Measurements from ENCODE around the gene HINT1.
A peak's percentile ranks its signal among the peaks of the same experiment; 100 is the strongest.
"Not testable (repeated sequence)": the region's sequence is repeated elsewhere in the genome, so short reads cannot be mapped to it uniquely, and the experiment has no call there.

The HINT1 gene

DNA sequence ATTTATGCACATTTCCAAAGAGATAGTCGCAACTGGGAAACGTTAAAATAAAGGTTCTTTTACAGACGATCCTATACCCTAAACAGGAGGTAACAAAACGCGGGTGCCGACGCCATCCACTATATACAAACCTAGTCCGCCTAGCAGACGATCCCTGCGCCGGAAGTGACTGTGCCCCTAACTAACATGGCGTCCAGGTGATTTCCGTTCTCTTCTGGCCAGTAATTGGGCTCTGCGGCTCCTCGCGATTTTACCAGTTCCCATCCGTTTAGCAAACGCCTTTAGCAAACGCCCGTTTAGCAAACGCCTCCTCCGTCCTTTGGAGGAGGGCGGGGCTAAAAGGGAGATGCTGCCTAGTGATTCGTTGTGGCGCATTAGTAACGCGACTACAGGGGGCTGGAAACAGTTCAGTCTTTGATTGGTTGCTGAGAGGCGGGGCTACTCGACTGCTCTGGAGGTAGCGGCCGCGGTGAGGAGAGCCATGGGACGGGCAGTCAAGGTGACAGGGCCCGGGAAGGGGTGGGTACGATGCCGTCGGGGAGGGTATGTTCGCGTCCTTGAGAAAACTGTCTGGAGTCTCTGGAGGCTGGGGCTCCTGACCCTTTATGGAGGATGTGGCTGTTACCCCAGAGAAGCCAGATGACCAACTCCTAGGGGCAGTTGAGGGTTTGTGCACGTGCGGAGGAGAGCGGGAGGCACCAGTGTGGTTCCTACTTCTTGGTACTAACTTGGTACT is 5.7 kb upstream of the HINT1 start, which contains the start of gene LYRM7:
Gene LYRM7 (plus strand): TSS at position 405 of the 736 bp plus-strand sequence. CDS start 77 bp downstream, at position 482.
- DNase-seq = peak; percentile 99

DNA sequence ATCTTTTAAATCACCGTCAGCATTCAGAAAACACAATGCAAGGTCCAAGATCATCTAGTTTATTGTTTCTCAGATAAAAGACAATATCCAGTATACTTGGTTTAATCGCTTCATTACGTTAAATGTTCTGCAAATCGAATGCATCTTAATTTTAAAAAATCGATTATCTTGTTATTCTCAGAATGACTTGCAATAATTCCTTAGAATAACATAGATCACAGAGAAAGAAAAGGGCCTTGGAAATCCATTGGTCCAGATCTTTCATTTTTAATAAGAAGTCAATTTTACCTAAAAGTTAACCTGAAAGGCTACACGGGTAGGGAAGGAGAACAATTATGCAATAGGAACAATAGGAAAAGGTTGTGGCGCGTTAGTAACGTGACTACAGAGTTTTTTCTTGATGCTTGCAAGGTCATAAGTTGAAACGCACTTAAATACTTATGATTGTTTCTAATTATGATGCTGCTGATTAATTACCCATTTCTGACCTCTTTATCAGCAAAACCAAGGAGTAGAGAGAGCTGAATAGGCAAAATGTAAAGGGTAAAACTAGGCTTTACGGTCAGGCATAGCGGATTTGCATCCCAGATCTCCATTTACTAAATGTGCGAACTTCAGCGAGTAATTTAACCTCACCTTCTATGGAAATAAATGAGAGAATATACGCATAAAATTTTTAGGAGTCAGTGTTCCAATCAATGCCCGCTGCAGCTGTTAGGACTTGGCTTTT is 4.9 kb upstream of the HINT1 start:
- DNase-seq = no peak

DNA sequence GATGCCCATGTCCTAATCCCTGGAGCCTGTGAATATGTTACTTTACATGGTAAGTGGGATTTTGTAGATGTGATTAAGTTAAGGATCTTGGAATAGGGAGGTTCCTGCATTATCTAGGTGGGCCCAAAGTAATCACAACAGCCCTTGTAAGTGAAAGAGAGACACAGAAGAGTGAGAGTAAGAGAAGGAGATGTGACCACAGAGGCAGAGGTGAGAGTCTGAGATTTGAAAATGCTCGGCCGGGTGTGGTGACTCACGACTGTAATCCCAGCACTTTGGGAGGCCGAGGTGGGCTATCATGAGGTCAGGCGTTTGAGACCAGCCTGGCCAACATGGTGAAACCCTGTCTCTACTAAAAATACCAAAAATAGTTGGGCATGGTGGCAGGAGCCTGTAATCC is 2.6 kb upstream of the HINT1 start:
- no peak for DNase-seq

DNA sequence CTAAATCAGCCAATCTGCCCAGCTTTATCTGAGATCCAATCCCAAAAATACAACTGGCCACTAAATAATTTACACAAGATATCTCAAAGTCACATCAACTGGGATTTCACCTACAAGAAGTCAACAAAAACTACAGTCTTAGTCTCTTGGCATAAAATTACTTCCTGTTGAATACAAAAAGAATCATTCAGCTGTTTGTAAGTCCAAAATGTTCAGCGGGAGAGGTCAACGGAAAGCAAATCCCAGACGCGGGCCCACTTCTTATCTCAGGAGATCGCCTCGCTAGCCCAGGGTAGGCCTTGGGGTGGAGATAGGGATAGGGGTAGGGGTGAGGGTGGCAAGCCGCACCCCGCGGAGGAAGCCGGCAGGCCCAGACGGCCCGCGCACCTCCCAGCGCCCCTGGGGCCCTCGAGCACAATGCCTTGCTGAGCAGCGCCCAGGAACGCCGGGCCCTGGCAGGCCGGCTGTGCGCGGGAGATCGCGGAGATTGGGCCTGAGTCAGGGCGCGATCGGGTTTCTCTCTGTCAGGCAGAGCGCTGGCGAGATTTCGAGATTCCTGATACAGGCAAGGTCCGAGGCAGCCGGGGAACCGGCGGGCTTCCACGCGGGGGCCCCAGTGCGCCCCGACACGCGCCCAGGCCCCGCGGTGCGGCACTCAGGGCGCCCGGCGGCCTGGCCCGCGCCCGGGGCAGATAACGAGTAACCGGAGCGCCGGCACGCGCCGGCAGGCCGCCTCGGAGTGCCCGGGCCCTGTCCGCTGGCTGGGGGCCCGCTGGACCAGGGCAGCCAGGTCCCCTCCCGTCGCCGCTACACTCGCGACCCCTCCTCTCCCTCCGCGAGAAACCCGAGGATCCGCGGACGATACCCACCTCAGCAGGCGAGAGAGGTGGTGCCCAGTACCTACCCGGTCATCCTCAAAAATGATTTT is 601 bp downstream of the HINT1 start:
- DNase-seq = peak; percentile 46 to 66

DNA sequence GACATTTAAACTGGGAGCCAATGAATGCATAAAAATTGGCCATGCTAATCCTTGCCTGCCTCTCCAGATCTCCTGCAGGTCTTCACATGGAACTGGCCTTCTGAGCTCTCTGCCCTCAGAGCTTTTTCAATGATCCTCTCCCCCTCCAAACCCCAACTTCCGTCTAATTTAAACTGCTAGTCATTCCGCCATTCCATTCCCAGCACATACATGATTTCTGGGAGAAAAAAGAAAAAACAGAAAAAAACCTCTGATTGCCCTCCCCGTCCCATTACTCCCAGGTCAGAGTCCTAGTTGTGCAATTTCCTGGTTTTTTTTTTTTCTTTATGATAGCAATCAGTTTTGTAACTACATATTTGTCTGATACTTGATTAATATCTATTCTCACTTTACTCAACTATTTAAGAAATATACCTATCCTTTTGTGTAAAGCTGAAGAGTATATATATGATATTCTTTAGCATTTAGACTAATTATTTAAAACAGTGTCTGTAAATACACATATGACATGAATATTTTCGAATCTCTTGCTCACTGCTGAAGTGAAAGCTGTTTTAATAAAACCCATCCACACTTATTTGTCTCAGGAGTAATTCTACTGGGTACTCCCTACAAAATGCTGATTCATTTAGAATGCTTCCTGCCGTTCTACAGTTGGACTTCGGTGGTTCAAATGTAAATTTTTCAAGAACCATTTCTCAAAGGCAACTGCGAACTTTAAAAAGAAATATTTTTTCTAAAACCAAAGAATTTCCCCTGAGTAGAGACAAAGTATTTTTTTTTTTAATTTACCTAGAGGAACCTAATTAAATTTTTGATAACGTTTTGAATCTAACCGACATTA is 1.6 kb downstream of the HINT1 start:
- DNase-seq = peak in 1 of 2 experiments; percentile 7

DNA sequence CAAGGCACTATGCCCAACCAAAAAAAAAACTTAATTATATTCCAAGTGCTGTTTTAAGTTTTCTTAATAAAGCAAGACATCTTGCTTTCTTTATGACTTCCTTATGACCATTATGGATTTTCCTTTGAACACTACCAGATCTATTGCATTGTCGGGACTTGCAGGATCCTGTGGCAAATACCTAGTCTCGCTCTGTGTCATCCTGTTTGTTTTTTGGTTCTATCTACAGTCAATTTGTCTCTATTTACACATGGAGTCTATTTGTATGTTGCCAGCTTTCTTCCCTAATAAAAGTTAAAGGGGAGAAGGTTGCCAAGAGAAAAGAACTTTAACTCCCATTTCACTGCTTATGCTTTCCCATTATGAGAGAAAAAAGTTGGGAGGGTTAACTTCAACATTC is 4.9 kb downstream of the HINT1 start:
- DNase-seq = no peak

DNA sequence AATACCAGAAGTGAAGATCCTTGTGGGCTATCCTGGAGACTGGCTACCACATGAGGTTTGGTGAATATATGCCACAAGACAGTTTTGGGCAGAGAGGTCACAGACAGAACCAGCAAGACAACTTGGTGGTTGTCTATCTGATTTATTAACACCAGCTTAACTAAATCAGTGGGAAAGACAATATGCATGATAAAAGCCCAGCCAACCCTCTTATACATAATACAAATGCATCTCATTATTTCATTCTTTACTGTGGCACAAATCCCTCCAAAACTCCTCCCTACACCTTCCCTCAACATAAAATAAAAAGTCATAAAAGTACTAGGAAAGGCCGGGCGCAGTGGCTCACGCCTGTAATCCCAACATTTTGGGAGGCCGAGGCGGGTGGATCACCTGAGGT is 8.1 kb downstream of the HINT1 start:
- no peak for DNase-seq

DNA sequence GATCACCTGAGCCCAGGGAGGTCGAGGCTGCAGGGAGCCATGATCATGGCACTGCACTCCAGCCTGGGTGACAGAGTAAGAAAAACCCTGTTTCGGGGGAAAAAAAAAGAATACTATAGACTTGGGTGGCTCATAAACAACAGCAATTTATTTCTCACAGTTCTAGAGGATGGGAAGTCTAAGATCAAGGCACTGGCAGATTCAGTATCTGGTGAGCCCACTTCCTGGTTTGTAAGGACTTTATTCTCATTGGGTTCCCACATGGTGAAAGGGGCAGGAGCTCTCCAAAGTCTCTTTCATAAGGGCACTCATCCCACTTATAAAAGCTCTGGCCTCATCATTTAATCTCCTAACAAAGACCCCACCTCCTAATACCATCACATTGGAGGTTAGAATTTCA is 8.7 kb downstream of the HINT1 start:
- no peak for DNase-seq

DNA sequence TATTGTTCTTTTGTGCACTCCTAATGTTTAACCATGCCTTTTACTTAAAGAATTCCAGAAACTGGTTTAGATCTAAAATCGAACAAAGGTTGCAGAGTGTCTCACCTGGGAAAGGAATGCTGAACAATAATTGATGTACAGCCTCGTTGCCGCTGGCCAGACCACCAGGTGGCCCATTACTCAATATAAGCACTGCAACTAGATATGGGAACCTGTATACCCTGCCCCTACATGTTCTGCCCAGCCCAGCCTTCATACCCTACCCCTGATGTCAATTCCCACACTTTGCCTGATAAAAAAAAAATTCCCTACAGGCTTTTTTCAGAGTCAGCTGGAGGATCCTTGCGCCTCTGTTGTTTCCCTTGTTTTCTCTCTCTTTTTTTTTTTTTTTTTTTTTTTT is 13.8 kb downstream of the HINT1 start:
- DNase-seq = no peak

DNA sequence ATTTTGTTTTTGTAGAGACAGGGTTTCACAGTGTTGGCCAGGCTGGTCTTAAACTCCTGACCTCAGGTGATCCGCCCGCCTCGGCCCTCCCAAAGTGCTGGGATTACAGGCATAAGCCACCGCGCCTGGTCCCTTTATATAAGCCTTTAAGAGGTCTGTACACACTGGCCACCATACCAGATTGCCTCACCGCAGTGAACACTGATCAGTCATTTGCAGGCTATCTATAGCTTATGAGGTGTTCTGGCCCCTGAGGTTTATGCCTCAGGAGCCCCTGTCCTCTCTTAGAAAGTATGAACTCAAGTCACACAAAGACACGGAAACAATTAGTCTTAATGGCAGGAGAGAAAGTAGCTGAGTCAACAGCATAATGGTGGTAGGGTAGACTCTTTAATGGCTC is 14.6 kb downstream of the HINT1 start:
- no peak for DNase-seq

DNA sequence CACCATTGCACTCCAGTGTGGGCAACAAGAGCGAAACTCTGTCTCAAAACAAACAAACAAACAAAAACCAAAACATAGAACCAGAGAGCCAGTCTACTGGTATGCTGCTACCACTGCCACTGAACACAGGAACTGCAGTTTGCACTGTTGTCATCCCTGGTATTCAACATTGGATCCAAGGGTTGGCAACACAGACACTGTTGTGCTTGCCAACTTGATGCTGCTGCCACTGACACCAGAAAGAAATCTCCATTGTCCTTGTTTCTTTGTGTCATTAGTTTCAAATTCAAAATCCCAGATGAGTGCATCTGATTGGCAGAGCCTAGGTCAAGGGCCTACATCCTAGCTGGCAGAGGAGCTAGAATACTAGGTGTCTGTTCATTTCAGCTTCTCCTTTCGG is 16.2 kb downstream of the HINT1 start:
- DNase-seq = no peak

DNA sequence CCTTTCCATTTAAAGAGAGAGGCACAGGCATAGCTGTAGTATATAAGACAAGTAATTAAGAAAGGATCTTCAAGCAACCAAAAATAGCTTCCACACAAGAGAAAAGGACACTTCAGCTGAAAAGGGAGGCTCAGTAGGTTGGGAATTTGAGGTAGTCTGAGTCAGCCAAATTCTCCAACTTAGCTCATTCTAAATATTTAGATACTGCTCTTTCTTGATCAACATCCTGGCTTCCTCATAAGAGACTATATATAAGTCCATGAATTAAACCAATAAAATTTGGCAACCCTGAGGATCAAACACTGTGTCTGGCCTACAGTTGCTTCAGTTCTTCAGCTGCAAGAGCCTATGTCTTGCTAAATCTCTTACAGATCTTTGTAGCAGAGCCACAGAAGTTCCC is 17.8 kb downstream of the HINT1 start:
- no peak for DNase-seq

DNA sequence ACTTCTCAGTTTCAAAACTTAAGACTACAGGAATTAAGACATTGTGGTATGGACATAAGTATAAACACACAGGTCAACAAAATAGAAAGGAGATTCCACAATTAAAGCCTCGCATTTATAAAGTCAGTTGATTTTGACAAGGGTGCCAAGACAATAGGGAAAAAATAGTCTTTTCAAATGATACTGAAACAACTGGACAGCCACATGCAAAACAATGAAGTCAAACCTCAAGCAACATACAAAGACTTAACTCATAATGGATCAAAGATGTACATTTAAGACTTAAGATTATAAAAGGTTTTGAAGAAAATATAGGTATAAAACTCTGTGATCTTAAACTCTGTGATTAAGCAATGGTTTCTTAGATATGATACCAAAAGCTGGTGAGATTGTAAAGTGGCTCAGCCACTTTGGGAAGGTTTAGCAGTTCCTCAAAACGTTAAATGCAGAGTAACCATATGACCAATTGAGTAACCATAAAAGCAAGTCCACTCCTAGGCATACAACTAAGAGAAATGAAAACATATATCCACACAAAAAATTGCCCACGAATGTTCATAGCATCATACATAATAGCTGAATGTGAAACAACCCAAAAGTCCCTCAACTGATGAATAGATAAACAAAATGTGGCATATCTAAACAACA is 22.0 kb downstream of the HINT1 start:
- DNase-seq = no peak

DNA sequence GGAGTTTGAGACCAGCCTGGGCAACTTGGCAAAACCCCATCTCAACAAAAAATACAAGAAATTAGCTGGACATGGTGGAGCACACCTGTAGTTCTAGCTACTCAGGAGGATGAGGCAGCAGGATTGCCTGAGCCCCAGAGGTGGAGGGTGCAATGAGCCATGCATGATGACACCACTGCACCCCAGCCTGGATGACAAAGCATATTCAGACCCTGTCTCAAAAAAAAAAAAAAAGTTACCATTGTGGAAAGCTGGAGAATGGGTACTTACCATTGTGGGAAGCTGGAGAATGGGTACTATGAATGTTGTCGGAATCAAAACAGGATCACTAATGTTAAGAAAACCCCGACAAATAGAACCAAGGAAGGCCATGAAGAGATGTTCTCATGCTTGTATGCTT is 25.7 kb downstream of the HINT1 start:
- no peak for DNase-seq

DNA sequence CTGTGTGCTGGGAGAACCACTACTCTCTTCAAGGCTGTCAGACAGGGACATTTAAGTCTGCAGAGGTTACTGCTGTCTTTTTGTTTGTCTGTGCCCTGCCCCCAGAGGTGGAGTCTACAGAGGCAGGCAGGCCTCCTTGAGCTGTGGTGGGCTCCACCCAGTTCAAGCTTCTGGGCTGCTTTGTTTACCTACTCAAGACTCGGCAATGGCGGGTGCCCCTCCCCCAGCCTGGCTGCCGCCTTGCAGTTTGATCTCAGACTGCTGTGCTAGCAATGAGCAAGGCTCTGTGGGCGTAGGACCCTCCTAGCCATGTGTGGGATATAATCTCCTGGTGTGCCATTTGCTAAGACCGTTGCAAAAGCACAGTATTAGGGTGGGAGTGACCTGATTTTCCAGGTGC is 26.6 kb downstream of the HINT1 start:
- not testable (repeated sequence) for DNase-seq

DNA sequence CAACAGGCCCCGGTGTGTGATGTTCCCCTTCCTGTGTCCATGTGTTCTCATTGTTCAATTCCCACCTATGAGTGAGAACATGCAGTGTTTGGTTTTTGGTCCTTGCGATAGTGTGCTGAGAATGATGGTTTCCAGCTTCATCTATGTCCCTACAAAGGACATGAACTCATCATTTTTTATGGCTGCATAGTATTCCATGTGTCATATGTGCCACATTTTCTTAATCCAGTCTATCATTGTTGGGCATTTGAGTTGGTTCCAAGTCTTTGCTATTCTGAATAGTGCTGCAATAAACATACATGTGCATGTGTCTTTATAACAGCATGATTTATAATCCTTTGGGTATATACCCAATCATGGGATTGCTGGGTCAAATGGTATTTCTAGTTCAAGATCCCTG is 32.0 kb downstream of the HINT1 start:
- not testable (repeated sequence) for DNase-seq

DNA sequence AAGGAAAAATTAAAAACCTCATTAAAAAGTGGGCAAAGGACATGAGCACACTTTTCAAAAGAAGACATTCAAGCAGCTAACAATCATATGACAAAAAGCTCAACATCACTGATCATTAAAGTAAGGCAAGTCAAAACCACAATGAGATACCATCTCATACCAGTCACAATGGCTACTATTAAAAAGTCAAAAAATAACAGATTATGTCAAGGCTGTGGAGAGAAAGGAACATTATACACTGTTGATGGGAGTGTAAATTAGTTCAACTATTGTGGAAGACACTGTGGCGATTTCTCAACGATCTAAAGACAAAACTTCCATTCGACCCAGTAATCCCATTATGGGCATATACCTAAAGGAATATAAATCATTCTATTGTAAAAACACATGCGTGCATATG is 35.8 kb downstream of the HINT1 start:
- DNase-seq = no peak

DNA sequence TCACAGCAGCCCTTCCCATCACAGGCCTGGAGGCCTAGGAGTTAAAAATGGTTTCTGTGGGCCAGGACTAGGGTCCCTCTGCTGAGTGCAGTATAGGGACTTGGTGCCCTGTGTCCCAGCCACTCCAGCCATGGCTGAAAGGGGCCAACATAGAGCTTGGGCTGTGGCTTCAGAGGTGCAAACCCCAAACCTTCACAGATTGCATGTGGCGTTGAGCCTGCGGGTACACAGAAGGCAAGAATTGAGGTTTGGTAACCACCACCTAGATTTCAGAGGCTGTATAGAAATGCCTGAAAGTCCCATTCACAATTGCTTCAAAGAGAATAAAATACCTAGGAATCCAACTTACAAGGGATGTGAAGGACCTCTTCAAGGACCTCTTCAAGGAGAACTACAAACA is 37.8 kb downstream of the HINT1 start:
- DNase-seq = not testable (repeated sequence)

DNA sequence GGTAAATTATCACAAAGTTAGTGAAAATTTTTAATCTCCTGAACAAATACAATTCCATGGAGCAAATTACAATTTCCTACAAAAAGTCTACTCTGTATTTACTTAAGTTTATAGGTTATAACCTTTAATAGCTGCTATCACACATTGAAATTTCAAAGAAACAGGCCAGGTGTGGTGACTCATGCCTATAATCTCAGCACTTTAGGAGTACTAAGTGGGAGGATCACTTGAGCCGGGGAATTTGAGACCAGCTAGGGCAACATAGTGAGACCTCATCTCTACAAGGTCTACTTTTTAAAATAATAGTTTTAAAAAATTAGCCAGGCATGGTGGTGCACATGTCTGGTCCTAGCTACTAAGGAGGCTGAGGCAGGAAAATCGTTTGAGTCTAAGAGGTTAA is 50.3 kb downstream of the HINT1 start:
- DNase-seq = peak in 1 of 2 experiments; percentile 1

DNA sequence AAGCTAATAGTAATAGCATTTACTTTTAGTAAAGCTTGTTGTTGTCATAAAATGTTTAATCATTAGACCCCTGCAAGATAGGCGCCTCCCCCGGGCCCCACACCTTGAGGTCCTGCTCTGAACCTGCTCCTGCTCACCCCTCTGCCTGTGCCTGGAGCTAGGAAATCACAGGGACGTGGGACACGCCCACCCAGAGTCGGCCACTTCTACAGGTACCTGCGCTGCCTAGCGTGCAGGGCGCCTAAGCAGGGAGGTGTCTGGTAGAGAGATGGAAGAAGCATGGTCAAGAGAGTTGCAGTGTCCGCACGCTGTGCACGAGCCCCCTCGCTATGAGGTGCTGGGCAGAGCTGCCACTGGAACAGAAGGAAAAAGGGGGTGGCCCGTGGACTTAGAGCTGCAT is 52.6 kb downstream of the HINT1 start:
- DNase-seq = no peak

DNA sequence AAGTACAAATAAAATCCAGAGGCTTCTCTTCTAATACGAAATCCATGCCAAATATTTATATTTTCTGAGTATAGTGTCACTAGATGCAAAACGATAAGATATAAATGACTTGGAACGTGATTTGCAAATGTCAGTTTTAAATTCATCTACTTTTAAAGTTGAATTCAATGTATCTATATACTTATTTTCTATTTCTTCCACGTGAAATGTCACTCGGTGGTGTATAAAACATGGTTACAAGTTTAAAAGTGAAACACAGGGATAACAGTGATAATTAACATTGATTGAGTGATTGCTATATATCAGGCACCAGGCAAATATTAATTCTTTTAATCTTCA is 54.8 kb downstream of the HINT1 start:
- DNase-seq = no peak
